ENCODE measurements around the gene LTBP2. TPM values are rescaled to one million over a fixed set of nuclear protein-coding genes. Genes with fewer than 3 reads are reported as not detected.
"Not testable (repeated sequence)": the region's sequence is repeated elsewhere in the genome, so short reads cannot be mapped to it uniquely, and the experiment has no call there.

LTBP2 gene
- total RNA-seq, 1 experiment from 2014 or later = 30.0 TPM

- in situ Hi-C loops (cut with HindIII; ENCODE audit: low sequenced_read_pairs) = no loop called here
- DNase-seq (ENCODE audit: low spot score) = no peak
These were observed 69.9 kb downstream of the LTBP2 start for GRCh38 chr14:74542056-74542685.

GRCh38 chr14:74541225-74541624 is 70.8 kb downstream of the LTBP2 start:
- in situ Hi-C loops (cut with HindIII; ENCODE audit: low sequenced_read_pairs) = no loop called here
- no peak for DNase-seq (ENCODE audit: low spot score)

GRCh38 chr14:74539503-74539902 is 72.5 kb downstream of the LTBP2 start:
- in situ Hi-C loops (cut with HindIII; ENCODE audit: low sequenced_read_pairs) = no loop called here
- DNase-seq (ENCODE audit: low spot score) = no peak

GRCh38 chr14:74538411-74539391 is 73.3 kb downstream of the LTBP2 start:
- in situ Hi-C loops (cut with HindIII; ENCODE audit: low sequenced_read_pairs) = no loop called here
- DNase-seq (ENCODE audit: low spot score) = no peak

- DNase-seq (ENCODE audit: low spot score); in situ Hi-C loops (cut with HindIII; ENCODE audit: low sequenced_read_pairs): not testable (repeated sequence)
These were observed 75.7 kb downstream of the LTBP2 start for GRCh38 chr14:74536336-74536735.

GRCh38 chr14:74535756-74536325 is 76.2 kb downstream of the LTBP2 start:
- in situ Hi-C loops (cut with HindIII; ENCODE audit: low sequenced_read_pairs) = no loop called here
- DNase-seq (ENCODE audit: low spot score) = no peak

- in situ Hi-C loops (cut with HindIII; ENCODE audit: low sequenced_read_pairs) = no loop called here
- DNase-seq (ENCODE audit: low spot score) = no peak
These were observed 78.5 kb downstream of the LTBP2 start for GRCh38 chr14:74533576-74533975.

- in situ Hi-C loops (cut with HindIII; ENCODE audit: low sequenced_read_pairs) = no loop called here
- DNase-seq (ENCODE audit: low spot score) = no peak
These were observed 79.8 kb downstream of the LTBP2 start for GRCh38 chr14:74532246-74532645.

DNA sequence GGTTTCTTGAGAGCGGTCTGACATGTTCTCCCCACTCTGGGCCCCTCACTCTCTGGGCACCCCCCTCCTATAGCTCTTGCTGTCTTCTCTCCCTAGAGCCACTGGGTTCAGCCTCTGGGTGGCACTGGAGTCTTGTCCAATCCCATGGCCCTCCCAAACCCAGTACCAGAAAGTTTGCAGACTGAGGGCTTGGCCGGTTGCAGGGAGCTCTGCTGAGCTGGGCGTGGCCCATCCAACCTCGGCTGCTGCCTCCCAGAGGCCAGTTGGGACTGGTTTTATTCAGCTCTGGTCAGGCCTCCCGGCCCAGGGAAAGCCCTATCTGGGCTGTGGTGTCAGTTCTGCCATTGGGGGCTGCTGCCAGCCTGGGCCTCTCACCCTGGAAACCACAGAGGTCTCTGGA is 80.6 kb downstream of the LTBP2 start:
- in situ Hi-C loops (cut with HindIII; ENCODE audit: low sequenced_read_pairs) = no loop called here
- no peak for DNase-seq (ENCODE audit: low spot score)

DNA sequence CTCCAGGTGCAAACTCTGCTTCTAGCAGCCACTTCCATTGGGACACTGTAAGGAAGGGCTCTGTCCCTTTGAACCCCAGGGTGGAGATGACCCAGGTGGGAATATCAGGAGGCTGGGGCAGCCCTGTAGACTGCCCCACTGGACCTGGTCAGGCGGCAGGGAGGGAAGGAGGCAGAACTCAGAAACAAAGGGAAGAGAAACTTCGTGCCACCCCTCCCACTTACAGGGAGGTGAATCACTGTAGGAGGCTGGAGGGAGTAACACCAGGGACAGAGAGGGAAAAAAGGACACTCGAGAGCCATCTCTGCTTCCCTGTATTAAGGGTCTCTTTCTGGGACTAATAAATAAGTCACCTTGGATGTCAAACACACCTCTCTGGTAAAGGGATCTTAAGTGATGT is 81.0 kb downstream of the LTBP2 start:
- in situ Hi-C loops (cut with HindIII; ENCODE audit: low sequenced_read_pairs) = no loop called here
- DNase-seq (ENCODE audit: low spot score) = no peak

- in situ Hi-C loops (cut with HindIII; ENCODE audit: low sequenced_read_pairs) = no loop called here
- no peak for DNase-seq (ENCODE audit: low spot score)
These were observed 83.2 kb downstream of the LTBP2 start for GRCh38 chr14:74528886-74529285.

DNA sequence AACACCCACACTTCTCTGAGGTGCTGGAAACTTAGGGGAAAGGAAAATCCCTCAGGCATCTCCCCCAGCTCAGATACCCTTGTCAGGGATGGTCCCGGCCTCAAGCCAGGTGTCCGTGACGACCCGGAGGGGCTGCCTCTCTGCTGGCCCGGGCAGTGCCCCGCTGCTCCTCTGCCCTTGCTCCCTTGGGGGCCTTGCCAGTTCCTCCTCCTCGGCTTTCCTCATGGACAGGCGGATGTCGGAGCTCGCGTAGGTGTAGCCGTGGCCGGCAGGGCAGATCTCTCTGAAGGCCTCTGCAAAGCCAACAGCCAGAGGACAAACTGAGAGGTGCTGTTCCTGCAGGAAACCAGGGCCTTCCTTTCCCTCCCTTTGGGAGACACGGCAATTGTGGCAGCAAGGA is 83.6 kb downstream of the LTBP2 start:
- no peak for DNase-seq (ENCODE audit: low spot score)
- in situ Hi-C loops (cut with HindIII; ENCODE audit: low sequenced_read_pairs) = no loop called here

GRCh38 chr14:74527736-74528280 is 84.2 kb downstream of the LTBP2 start:
- in situ Hi-C loops (cut with HindIII; ENCODE audit: low sequenced_read_pairs) = no loop called here
- no peak for DNase-seq (ENCODE audit: low spot score)

DNA sequence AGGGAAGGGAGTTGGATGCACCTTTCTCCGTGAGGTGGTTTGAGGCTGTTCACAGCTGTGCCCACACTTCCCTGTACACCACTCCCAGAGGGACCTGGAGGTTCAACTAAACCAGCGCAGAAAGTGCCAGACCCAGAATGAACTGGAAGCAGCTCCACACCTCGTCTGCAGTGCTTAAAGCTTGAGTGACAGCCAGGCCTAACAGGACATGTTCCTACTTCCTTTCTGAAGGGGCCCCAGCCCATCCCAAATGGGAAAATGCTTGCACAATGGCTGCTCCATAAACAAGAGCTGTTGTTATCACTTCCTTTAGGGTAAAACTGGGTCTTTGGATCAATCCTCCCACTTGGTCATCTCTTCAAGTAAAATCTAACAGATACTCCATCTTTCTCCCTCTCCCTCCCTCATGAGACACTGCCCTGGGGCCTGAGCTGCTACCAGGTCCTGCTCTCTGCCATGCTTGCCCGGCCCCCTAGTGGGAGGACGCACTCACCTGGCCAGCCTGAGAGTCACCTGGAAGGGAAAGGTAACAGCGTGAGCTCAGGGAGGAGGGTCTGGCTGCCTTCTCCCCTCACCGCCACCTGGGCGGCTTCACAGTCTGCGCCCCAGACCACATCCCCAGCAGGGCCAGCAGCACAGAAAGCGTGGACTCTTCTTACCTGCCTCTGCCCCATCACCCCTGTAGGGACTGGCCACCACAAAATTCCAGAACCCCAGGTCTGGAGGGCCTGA is 85.0 kb downstream of the LTBP2 start:
- in situ Hi-C loops (cut with HindIII; ENCODE audit: low sequenced_read_pairs) = no loop called here
- no peak for DNase-seq (ENCODE audit: low spot score)

GRCh38 chr14:74525361-74525851 is 86.6 kb downstream of the LTBP2 start:
- in situ Hi-C loops (cut with HindIII; ENCODE audit: low sequenced_read_pairs) = no loop called here
- DNase-seq (ENCODE audit: low spot score) = no peak

DNA sequence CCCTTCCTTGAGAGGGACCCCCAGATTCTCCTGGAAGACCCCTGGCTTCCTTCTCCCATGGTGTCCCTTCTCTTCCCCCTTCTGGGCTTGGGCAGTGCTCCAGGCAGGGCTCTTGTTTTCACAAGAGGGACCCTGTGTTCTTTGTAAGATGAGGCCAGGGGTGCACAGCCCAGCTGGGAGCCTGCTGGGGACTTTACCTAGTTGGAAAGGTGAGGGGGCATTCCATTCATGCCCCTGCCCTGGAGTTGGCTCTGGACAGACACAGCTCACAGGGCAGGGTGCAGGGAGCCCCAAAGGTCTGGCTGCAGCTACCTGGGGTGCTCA is 87.3 kb downstream of the LTBP2 start:
- no peak for DNase-seq (ENCODE audit: low spot score)
- in situ Hi-C loops (cut with HindIII; ENCODE audit: low sequenced_read_pairs) = no loop called here

DNA sequence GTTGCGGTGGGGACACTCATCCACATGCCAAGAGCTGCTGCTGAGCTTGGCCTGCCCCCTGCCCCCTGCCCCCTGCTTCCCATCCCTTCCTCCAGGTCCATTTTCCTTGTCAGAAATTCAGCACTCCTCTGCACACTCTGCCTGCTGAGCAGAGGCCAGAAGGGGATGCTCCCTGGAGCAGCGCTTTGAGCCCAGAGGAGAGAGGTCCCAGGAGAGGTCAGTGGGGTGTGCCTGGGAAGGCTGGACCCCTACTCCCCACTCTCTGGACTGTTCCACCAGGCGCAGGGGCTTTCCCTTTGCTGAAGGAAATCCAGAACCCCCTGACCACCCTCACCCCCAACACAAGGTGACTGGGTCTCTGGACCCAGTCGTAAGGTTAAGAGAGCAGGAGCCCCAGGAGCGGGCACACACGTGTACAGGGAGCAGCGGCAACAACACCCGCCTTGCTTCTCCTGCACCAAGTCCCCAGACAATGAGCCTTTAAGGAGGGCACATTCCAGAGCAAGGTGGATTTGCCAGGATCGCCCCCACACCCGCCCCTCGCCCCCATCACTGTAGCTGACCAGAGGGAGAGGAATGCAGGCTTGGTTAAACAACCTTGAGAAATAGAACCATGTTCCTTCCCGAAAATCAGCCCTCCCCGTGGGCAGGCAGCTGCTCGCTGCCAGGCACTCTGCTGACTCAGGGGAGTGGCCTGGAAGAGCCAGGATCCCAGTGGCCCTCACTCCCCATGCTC is 87.8 kb downstream of the LTBP2 start:
- DNase-seq (ENCODE audit: low spot score) = no peak
- in situ Hi-C loops (cut with HindIII; ENCODE audit: low sequenced_read_pairs) = no loop called here

DNA sequence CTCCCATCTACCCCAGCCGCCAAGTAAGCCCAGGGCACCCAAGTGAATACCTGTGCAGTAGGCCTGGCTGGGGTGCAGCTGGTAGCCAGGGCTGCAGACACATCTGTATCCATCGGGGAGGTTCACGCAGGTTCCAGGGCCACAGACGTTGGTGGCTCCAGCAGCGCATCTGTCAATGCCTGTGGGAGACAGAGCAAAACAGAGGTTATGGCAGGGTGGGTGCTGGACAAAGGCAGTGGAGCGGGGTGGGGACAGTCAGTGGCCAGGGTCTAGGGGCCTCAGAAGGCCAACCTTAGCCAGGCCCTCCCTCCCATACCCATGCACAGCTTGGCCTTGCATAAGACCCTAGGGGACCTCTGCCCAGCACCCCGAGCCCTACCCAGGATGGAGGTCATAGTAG is 89.3 kb downstream of the LTBP2 start:
- no peak for DNase-seq (ENCODE audit: low spot score)
- in situ Hi-C loops (cut with HindIII; ENCODE audit: low sequenced_read_pairs) = no loop called here

DNA sequence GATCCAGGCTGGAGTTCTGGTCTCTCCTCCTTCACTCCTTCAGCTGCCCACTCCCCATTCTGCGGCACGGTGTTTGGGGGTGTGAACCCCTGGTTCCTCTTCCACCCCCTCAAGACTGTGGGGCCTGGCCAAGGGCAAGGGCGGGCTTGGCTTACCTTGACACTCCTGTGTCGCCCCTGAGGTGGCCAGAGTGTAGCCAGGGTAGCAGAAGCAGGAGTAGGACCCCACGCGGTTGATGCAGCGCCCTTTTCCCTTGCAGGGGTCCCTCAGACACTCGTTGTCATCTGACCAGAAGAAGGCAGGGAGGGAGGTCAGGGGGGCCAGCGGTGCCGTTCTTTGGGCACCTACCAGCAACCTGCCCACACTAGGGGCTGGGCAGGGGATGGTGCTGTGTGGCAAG is 90.3 kb downstream of the LTBP2 start:
- in situ Hi-C loops (cut with HindIII; ENCODE audit: low sequenced_read_pairs) = no loop called here
- DNase-seq (ENCODE audit: low spot score) = no peak

Measured in G401 (cell line).